ENCODE data around the gene FGD4.
"Not testable (repeated sequence)": the region's sequence is repeated elsewhere in the genome, so short reads cannot be mapped to it uniquely, and the experiment has no call there.

Gene FGD4

GRCh38 chr12:32493282-32493681 lies 93.9 kb downstream of the FGD4 start:
- DNase-seq (ENCODE audit: low spot score) (no peak), FAIRE-seq (no peak)

- no peak for FAIRE-seq
- DNase-seq (ENCODE audit: low spot score) = no peak
These were observed 95.3 kb downstream of the FGD4 start for GRCh38 chr12:32494656-32495055.

GRCh38 chr12:32496946-32497345 lies 97.6 kb downstream of the FGD4 start:
- DNase-seq (ENCODE audit: low spot score) (no peak), FAIRE-seq (no peak)

- FAIRE-seq (no peak), DNase-seq (ENCODE audit: low spot score) (no peak)
These were observed 98.5 kb downstream of the FGD4 start for GRCh38 chr12:32497864-32498263.

- DNase-seq (ENCODE audit: low spot score) = no peak
These were observed 99.7 kb downstream of the FGD4 start for GRCh38 chr12:32499048-32499447.

GRCh38 chr12:32501835-32502333 lies 102.5 kb downstream of the FGD4 start:
- no peak for FAIRE-seq

More at GRCh38 chr12:32499048-32499447, 99.7 kb downstream of the FGD4 start:
- FAIRE-seq = no peak

GRCh38 chr12:32502693-32503502 lies 103.5 kb downstream of the FGD4 start:
- no peak for DNase-seq (ENCODE audit: low spot score)

More at GRCh38 chr12:32501835-32502333, 102.5 kb downstream of the FGD4 start:
- no peak for DNase-seq (ENCODE audit: low spot score)

GRCh38 chr12:32503730-32504129 lies 104.4 kb downstream of the FGD4 start:
- DNase-seq (ENCODE audit: low spot score) (no peak), FAIRE-seq (no peak)

More at GRCh38 chr12:32502693-32503502, 103.5 kb downstream of the FGD4 start:
- no peak for FAIRE-seq

GRCh38 chr12:32504591-32504990 lies 105.2 kb downstream of the FGD4 start:
- no peak for DNase-seq (ENCODE audit: low spot score)
- FAIRE-seq = no peak

- FAIRE-seq (no peak), DNase-seq (ENCODE audit: low spot score) (no peak)
These were observed 105.9 kb downstream of the FGD4 start for GRCh38 chr12:32505067-32505945.

GRCh38 chr12:32507096-32507941 lies 108.0 kb downstream of the FGD4 start:
- not testable (repeated sequence) for DNase-seq (ENCODE audit: low spot score); FAIRE-seq

GRCh38 chr12:32507942-32508320 lies 108.6 kb downstream of the FGD4 start:
- DNase-seq (ENCODE audit: low spot score) (no peak), FAIRE-seq (no peak)

GRCh38 chr12:32508626-32509025 lies 109.3 kb downstream of the FGD4 start:
- FAIRE-seq (no peak), DNase-seq (ENCODE audit: low spot score) (no peak)

- no peak for DNase-seq (ENCODE audit: low spot score)
- no peak for FAIRE-seq
These were observed 110.2 kb downstream of the FGD4 start for GRCh38 chr12:32509328-32510091.

GRCh38 chr12:32511976-32512375 lies 112.6 kb downstream of the FGD4 start:
- not testable (repeated sequence) for DNase-seq (ENCODE audit: low spot score); FAIRE-seq

GRCh38 chr12:32512379-32512778 lies 113.0 kb downstream of the FGD4 start:
- FAIRE-seq (no peak), DNase-seq (ENCODE audit: low spot score) (no peak)

- no peak for DNase-seq (ENCODE audit: low spot score)
- no peak for FAIRE-seq
These were observed 113.6 kb downstream of the FGD4 start for GRCh38 chr12:32512910-32513309.

- FAIRE-seq (no peak), DNase-seq (ENCODE audit: low spot score) (no peak)
These were observed 115.9 kb downstream of the FGD4 start for GRCh38 chr12:32515137-32515873.

GRCh38 chr12:32516230-32516629 lies 116.9 kb downstream of the FGD4 start:
- DNase-seq (ENCODE audit: low spot score) (no peak), FAIRE-seq (no peak)

- DNase-seq (ENCODE audit: low spot score) (no peak), FAIRE-seq (no peak)
These were observed 118.6 kb downstream of the FGD4 start for GRCh38 chr12:32517966-32518365.

All from RCC 7860 (cell line).